SK-N-MC (cell line): ENCODE data around the gene KCNT2.

ENCODE experiments used
- DNase-seq: peaks from one replicate; pipeline ENCODE4 v3.0.0-alpha.2; 2011; ENCODE audit warnings: low read depth, low spot score
- H3K27ac ChIP-seq: fragments of 200-600 bp; sonication (generic); 2 replicates; pipeline ENCODE4 v1.5.1; 2016; ENCODE audit warnings: mixed run types
- H3K36me3 ChIP-seq: fragments of 200-600 bp; sonication (generic); 2 replicates; pipeline ENCODE4 v1.6.1; 2017; ENCODE audit warnings: antibody characterized with exemption, low read length, mixed read lengths; ENCODE audit not compliant: insufficient read depth
- H3K4me3 ChIP-seq: fragments of 200-600 bp; sonication (generic); 2 replicates; pipeline ENCODE4 v1.5.1; 2016
- H3K9ac ChIP-seq: fragments of 200-600 bp; sonication (generic); 2 replicates; pipeline ENCODE4 v1.8.0; 2017; ENCODE audit warnings: mixed run types, mixed read lengths; ENCODE audit not compliant: insufficient read length
- H3K9me3 ChIP-seq: fragments of 200-600 bp; sonication (generic); 2 replicates; pipeline ENCODE4 v1.6.1; 2017; ENCODE audit warnings: low read depth, mild to moderate bottlenecking, antibody characterized with exemption, low read length, moderate library complexity, mixed read lengths
- EZH2 ChIP-seq: fragments of 200-600 bp; sonication (generic); IDR thresholded peaks from one replicate; pipeline ENCODE4 v1.6.1; 2017; ENCODE audit warnings: antibody characterized with exemption
- FOXP2 ChIP-seq: optimal IDR thresholded peaks from 2 replicates; pipeline ENCODE3; 2011; ENCODE audit warnings: mild to moderate bottlenecking, moderate library complexity; ENCODE audit not compliant: insufficient read depth; ENCODE audit errors: extremely low read length, control extremely low read depth
- POLR2AphosphoS5 ChIP-seq: IDR thresholded peaks from 2 replicates; pipeline ENCODE4 v1.6.1; 2012; ENCODE audit warnings: mild to moderate bottlenecking, low read depth, low read length, borderline replicate concordance

Gene KCNT2

DNA sequence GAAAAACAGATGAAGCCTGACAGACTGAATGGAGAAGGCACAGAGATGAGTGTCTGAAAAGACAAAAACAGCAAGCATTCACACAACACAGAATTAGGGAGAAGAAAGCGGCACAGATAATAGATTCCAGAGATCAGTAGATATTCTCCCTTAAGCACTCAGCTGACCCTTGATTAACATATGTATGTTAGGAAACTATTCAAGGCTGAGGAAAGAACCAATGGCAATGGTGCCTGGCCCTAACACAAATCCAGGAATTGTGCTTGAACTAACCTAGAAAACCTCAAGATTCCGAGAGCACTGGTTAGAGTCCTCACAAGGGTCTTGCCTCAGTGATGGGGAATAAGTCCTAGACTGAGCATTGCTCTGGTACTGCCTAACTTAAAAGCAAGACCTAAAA lies 30.9 kb downstream of the KCNT2 start:
- H3K36me3 ChIP-seq, result no peaks in the 10 kb centered on the region
- no peak overlapping the region for H3K9ac ChIP-seq
- no peak overlapping the region for H3K27ac ChIP-seq
- TF ChIP-seq FOXP2, result no peak
- TF ChIP-seq POLR2AphosphoS5, result no peak
- TF ChIP-seq EZH2, result no peak
- H3K4me3 ChIP-seq, result no peak overlapping the region
- no peaks in the 10 kb centered on the region for H3K9me3 ChIP-seq
- no peak for DNase-seq

GRCh38 chr1:196573226-196573625 lies 35.0 kb downstream of the KCNT2 start:
- Histone ChIP-seq H3K4me3 (no peak overlapping the region), H3K9me3 (no peaks in the 10 kb centered on the region), H3K27ac (no peak overlapping the region), H3K36me3 (no peaks in the 10 kb centered on the region), H3K9ac (no peak overlapping the region)
- TF ChIP-seq EZH2 (no peak), FOXP2 (no peak), POLR2AphosphoS5 (no peak)
- DNase-seq, result no peak

- TF ChIP-seq FOXP2, result no peak
- TF ChIP-seq POLR2AphosphoS5, result no peak
- TF ChIP-seq EZH2, result no peak
- Histone ChIP-seq H3K36me3 (no peaks in the 10 kb centered on the region), H3K9me3 (peaks cover 4% of the 10 kb centered on the region; the same call in 1 of the 2 replicates), H3K27ac (no peak overlapping the region), H3K4me3 (no peak overlapping the region), H3K9ac (no peak overlapping the region)
- no peak for DNase-seq
These were observed 41.0 kb downstream of the KCNT2 start for GRCh38 chr1:196567238-196567637.

DNA sequence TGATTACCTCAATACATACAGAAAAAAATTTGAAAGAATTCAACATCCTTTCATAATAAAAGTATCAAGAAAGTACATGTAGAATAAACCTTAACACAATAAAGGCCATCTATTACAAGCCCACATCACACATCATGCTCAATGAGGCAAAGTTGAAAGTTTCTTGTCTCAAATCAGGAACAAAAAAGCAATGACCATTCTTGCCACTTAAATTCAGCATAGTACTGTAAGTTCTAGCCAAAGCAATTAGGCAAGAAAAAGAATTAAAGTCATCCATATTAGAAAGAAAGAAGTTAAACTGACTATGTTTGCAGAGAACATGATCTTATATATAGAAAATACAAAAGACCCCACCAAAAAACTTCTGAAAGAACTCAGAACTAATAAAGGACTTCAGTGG lies 44.5 kb downstream of the KCNT2 start:
- TF ChIP-seq POLR2AphosphoS5 (no peak), FOXP2 (no peak), EZH2 (no peak)
- no peaks in the 10 kb centered on the region for H3K36me3 ChIP-seq
- peaks cover 4% of the 10 kb centered on the region; the same call in 1 of the 2 replicates for H3K9me3 ChIP-seq
- H3K4me3 ChIP-seq, result no peak overlapping the region
- H3K27ac ChIP-seq, result no peak overlapping the region
- no peak overlapping the region for H3K9ac ChIP-seq
- no peak for DNase-seq

DNA sequence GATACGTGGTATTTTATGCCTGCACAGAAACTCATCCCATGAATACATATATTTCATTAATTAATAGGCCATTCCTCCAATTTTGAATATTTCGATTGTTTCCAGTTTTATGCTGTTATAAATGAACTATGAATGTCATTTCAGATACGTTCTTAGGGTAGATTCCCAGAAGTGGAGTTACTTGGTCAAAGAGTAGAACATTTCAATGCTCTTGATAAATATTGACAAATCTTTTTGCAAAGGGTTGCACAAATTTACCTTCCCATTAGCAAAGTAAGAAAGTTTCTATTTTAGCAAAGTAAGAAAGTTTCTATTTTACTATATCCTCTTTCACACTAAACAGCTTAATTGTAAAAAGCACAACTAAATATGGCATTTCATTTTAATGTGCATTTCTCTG lies 48.9 kb downstream of the KCNT2 start:
- Histone ChIP-seq H3K4me3 (no peak overlapping the region), H3K27ac (no peak overlapping the region), H3K9ac (no peak overlapping the region), H3K36me3 (no peaks in the 10 kb centered on the region), H3K9me3 (peaks cover 4% of the 10 kb centered on the region; the same call in 1 of the 2 replicates)
- TF ChIP-seq EZH2 (no peak), POLR2AphosphoS5 (no peak), FOXP2 (no peak)
- DNase-seq, result no peak

DNA sequence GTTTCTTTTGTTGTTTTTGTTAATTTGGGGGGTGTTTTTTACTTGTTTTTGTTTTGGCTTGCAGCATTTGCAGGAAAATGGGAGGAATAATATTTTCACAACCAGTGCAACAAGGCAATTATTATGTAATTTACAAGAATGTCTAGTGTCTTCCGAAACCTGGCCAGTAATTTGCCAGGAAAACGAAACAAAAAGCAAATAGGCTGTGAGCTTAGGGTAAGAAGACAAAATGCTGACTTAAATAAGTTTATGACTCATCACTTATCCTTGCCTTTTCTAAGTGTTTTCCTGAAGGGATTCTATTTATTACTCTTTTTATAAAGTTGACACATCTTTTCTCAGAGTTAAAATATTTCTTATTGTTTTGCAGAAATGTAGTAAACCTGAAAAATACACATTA lies 49.8 kb downstream of the KCNT2 start:
- peak overlapping the region; percentile 39 for H3K9ac ChIP-seq
- DNase-seq, result peak; percentile 20
- H3K4me3 ChIP-seq, result peak overlapping the region; percentile 69

GRCh38 chr1:196557797-196558196 lies 50.4 kb downstream of the KCNT2 start:
- TF ChIP-seq FOXP2 (no peak), EZH2 (no peak), POLR2AphosphoS5 (no peak)
- no peak overlapping the region for H3K27ac ChIP-seq
- H3K9ac ChIP-seq, result no peak overlapping the region
- H3K36me3 ChIP-seq, result no peaks in the 10 kb centered on the region
- no peaks in the 10 kb centered on the region for H3K9me3 ChIP-seq
- peak overlapping the region; percentile 69; the same call in 1 of the 2 replicates for H3K4me3 ChIP-seq
- DNase-seq, result no peak

More for the DNA sequence above, 49.8 kb downstream of the KCNT2 start:
- Histone ChIP-seq H3K9me3 (no peaks in the 10 kb centered on the region), H3K27ac (peak overlapping the region; percentile 38; the same call in 1 of the 2 replicates), H3K36me3 (no peaks in the 10 kb centered on the region)
- TF ChIP-seq FOXP2, result no peak
- TF ChIP-seq POLR2AphosphoS5, result no peak
- TF ChIP-seq EZH2, result no peak

GRCh38 chr1:196550731-196551130 lies 57.5 kb downstream of the KCNT2 start:
- H3K9me3 ChIP-seq, result no peaks in the 10 kb centered on the region
- no peak overlapping the region for H3K27ac ChIP-seq
- no peak overlapping the region for H3K9ac ChIP-seq
- DNase-seq, result no peak
- no peaks in the 10 kb centered on the region for H3K36me3 ChIP-seq
- no peak overlapping the region for H3K4me3 ChIP-seq
- TF ChIP-seq FOXP2 (no peak), EZH2 (no peak), POLR2AphosphoS5 (no peak)

- no peaks in the 10 kb centered on the region for H3K9me3 ChIP-seq
- H3K9ac ChIP-seq, result no peak overlapping the region
- H3K36me3 ChIP-seq, result no peaks in the 10 kb centered on the region
- no peak for DNase-seq
- TF ChIP-seq FOXP2 (no peak), POLR2AphosphoS5 (no peak), EZH2 (no peak)
- H3K27ac ChIP-seq, result no peak overlapping the region
- H3K4me3 ChIP-seq, result no peak overlapping the region
These were observed 61.7 kb downstream of the KCNT2 start for GRCh38 chr1:196546272-196547111.
